HG02943 (cell line): ENCODE measurements around the gene AKAP7.
"Not testable (repeated sequence)": the region's sequence is repeated elsewhere in the genome, so short reads cannot be mapped to it uniquely, and the experiment has no call there.

ENCODE experiments used
- ATAC-seq: cut with Tn5 transposase; IDR thresholded peaks from one replicate; pipeline ENCODE4 v1.9.1; 2021; ENCODE audit warnings: mild to moderate bottlenecking, low read depth, moderate library complexity; ENCODE audit not compliant: unreplicated experiment

Gene AKAP7

DNA sequence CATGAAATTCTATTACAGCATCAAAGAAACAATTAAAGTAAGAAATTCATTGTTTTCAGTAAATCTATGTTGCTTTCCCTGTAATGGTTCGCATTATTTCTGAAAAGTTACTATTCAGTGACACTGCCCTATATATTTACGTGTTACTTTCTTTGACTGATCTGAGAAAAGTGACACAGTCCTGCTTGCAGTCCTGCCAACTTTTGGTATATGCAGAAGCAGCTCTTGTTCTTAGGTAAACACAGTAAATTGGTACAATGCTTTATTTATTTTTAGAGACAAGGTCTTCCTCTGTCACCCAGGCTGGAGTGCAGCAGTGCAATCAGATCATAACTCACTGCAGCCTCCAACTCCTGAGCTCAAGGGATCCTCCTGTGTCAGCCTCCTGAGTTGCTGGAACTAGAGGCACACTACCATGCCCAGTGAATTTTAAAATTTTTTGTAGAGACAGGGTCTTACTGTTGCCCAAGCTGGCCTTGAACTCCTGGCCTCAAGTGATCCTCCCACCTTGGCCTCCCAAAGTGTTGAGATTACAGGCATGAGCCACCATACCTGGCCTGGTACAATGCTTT is 151.3 kb downstream of the AKAP7 start:
- ATAC-seq: no peak

DNA sequence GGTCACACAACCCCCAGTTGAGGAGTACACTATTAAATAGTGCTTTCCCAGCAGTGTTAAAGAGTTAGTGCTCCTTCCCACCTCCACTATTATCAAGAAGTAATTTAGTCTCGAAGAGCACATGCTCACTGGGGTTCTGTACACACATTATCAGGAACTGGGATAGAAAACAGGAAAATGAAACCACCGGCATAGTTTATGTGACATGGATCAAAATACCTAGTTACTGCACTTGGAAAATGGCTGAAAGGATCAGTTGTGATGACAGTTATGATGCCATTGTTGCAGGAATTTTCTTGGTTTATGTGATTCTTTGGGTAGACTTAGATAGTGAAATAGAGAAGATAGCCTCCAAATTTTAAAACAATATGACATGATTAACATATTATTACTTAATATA is 152.9 kb downstream of the AKAP7 start:
- ATAC-seq: no peak

DNA sequence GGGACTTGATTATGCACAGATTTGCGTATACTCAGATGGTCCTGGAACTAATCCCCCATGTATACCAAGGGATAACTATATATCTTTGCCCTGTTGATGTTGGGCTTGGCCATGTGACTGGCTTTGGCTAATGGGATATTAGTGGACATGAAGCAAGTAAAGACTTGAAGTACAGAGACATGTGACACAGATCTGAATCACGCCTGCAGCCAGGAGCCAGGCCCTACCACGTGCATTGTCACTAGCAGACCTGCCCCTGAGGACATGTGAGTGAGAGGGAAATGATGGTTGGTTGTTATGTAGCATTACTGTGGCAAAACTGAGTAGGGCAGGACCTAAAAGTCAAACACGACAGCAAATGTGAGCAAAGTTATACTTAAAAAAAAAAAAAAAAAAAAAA is 155.7 kb downstream of the AKAP7 start:
- no peak for ATAC-seq

DNA sequence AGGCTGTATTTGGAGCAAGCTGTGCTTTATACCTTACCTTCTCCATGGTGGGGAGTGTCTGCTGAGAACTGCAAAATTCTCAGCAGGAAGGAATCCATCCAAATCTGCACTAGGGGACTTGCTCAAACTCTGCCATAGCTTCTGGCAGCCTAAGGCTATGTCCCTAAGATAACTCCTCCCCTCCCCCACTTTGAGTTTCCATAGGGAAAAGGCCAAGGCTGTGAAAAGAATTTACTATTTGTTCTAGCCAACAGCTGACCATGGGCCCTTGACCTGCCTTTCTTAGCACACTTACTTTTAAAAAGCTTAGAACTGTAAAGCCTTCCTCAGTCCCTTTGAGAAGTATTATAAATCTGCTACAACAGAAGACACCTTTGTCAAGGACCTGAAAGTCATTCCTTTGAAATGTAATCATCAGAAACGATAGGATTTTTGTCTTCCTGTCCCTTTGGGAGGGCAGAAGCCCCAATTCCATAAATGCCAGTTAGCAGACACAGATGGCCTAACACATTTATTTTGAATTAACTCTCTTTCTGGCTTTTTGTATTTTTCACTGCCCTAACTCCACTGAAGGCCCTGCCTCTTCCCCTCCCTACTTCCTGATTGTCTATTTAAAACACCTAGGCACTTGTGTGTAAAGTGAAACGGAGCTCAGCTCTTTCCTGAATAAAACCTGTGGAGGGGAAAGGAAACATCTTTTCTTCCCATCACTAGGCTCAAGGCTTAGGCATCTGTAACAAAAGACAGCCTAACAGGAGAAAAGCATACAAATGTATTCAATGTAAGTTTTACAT is 157.1 kb downstream of the AKAP7 start:
- ATAC-seq: no peak

DNA sequence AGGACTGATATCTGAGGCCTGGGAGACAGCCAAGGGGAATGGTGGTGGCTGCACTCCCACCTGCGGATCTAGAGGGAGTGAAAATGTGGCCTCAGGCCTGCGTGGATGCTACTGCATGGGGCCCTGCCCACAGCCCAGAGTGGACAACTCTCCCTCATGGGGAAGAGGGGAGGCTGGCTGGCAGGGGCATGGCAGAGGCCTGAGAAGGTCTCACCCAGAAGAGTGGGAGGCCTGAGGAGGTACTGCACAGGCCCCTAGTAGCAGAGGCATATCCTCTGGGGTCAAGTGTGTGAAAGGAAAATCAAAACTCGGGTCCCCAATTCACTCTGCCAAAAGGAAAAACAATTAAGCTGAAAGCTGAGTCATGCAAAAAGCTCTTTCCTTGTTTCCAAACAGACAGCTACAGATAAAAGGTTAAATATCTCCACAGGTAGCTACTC is 158.2 kb downstream of the AKAP7 start:
- no peak for ATAC-seq

DNA sequence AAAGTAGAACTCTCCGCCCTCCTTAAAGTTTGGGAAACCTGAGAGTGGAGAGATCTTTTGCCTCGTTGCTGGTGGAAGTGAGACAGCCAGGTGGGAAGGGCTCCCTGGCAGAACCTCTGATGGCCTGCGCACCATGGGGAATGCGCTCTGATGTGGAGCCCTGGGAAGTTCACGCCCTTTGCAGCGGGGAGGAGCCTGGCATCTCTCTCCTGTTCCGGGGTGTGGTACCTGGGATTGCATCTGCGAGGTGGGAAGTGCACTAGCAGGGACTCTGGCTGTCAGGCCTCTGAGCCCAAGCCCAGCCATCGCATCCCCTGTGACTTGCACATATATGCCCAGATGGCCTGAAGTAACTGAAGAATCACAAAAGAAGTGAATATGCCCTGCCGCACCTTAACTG is 159.8 kb downstream of the AKAP7 start:
- no peak for ATAC-seq

DNA sequence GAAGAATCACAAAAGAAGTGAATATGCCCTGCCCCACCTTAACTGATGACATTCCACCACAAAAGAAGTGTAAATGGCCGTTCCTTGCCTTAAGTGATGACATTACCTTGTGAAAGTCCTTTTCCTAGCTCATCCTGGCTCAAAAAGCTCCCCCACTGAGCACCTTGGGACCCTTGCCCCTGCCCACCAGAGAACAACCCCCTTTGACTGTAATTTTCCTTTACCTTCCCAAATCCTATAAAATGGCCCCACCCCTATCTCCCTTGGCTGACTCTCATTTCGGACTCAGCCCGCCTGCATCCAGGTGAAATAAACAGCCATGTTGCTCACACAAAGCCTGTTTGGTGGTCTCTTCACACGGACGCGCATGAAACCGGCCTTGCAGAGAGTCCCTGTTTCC is 165.6 kb downstream of the AKAP7 start:
- not testable (repeated sequence) for ATAC-seq

DNA sequence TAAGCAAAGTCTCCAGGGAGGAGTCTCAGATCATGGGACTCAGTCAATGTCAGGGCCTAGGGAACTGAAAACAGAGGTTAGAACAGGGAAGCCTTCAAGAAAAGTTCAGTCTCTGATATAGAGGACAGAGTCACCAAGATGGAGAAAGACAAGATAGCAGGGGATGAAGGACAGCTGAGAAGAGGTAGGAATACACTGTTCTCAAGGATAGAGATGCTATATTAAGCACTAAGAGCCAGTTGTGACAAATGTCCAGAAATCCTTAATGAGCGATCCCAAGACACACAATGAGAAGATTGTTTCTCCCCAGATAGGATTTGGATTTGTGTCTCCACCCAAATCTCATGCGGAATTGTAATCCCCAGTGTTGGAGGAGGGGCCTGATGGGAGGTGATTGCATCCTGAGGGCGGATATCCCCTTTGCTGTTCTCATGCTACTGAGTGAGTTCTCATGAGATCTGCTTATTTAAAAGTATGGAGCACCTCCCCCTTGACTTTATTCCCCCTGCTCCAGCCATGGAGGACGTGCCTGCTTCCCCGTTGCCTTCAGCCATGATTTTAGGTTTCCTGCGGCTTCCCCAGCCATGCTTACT is 168.2 kb downstream of the AKAP7 start:
- no peak for ATAC-seq

DNA sequence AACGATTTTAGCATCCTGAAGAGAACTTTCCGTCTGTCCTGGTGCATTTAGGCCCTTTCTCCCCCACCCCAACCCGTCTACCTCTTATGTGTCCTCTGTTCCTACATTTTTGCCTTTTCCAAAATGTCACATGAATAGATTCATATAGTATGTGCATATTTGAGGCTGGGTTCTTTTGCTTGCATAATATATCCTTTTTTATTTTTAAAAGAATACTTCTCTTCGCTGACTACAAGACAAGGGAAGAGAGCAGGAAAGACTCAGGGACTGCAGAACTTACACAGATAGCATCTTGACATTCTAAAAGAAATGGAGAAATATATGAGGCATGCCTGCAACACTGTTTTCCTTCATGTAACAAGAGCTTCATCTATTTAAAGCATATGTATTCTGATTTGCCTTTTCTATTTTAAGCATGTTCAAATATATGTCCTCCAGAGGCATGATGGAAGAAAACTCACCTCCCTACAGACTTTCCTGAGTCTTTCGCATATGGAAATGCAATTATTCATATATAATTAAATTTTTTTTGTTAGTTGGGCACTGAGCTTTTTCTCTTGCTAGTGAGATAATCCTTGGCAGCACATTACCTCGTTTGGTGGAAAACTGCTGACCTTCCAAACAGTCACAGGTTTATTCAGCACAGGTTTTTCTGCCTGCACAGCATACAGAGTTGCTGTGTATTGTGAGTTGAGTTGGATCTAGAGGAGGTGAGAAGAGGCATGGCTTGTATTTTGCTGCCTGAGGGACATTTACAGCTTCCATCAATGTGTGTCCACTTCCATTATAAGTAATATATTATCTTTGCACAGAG is 170.0 kb downstream of the AKAP7 start:
- ATAC-seq: no peak

DNA sequence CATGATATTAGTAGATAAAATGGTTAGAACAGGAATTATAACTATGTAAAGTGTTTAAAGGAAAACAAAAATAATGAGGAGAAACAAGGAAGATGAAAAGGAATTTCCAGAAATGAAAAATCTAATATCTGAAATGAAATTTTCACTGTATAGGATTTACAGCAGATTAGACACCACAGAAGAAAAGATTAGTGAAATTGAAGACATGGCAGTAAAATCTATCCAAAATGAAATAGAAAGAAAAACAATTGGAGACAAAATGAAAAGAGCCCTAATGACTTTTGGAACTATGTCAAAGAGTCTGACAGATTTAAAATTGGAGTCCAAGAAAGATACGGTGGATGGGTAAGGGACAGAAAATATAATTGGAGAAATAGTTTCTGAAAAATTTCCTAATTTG is 174.2 kb downstream of the AKAP7 start:
- no peak for ATAC-seq

DNA sequence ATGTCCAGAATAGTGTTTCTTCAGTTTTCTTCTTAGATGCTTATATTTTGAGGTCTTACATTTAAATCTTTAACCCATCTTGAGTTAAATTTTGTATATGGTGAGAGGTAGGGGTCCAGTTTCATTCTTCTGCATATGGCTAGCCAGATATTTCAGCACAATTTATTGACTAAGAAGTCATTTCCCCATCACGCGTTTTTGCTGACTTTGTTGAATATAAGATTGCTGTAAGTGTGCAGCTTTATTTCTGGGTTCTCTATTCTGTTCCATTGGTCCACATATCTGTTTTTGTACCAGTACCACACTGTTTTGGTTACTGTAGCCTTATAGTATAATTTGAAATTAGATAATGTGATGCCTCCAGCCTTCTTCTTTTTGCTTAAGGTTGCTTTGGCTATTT is 179.6 kb downstream of the AKAP7 start:
- no peak for ATAC-seq

DNA sequence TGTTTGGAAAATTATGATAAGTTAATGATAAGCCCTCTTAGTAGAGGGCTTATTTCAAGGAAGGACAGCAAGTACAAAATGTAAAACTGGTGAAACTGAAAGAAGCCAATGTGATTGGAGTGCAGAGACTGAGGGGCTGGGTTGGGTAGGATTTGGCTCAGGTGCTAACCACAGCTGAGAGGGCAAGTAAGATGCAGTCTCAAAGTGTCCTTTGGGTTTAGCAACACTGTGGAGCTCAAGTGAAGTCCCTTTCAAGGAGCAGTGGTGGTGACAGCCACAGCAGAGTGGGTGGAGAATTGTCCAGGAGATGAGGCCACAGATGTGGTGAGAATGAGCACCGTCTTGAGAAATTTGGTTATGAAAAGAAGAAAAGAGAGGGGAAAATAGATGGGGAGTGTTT is 181.4 kb downstream of the AKAP7 start:
- no peak for ATAC-seq

DNA sequence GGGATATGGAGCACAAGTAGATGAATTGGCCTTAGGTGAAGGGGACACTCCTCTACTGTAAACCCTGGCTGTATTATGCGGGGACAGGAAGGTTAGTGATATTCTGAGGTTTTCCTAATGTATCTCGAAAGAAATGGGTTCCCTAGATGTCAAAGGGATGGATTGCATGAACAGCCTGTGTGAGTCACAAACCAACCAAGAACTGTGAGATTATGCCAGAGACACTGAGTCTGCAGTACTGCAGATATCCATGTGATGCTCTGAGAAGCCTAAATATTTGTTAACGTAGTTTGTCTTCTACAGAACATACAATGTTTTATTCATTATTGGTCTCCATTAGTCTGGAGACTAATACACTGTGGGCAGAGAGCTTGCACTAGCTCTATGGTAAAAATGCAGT is 182.2 kb downstream of the AKAP7 start:
- ATAC-seq: no peak

DNA sequence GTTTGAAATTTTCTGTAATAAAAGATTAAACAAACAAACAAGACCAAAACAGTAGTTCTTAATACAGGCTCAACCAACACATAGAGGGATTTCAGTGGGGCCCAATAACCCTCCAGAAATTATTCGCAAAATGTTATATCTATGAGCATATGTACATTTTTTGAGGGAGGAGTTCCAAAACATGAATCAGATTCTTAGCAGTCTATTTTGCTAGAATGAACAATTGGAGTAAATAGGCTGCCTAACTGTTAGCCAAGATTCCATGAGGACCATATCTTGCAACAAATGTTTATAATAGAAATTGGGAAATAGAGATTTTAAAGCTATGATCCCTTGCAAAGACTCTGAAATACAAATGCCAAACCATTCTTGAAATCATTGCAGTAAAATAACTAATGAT is 186.3 kb downstream of the AKAP7 start:
- no peak for ATAC-seq

DNA sequence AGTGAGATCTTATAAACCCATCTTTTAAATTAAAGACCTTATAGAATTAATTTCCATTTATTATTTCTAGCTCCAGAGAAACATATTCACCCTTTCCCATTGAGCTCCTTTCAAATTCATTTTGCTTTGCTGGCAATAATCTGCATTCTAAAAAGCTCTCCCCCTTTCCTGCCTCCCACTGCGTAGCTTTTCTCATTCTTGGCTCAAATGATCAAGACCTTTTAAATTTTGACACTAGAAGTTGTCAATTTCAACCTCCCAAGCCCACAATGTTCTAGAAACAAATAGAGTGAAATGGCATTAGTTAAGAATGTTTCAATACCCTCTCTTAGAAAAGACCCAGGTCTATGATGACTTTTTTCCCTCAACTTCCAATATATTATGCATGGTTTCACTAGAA is 186.9 kb downstream of the AKAP7 start:
- ATAC-seq: no peak

DNA sequence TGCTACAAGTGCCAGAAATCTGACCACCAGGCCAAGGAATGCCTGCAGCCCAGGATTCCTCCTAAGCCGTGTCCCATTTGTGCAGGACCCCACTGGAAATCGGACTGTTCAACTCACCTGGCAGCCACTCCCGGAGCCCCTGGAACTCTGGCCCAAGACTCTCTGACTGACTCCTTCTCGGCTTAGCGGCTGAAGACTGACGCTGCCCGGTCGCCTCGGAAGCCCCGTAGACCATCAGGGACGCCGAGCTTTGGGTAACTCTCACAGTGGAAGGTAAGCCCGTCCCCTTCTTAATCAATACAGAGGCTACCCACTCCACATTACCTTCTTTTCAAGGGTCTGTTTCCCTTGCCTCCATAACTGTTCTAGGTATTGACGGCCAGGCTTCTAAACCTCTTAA is 190.4 kb downstream of the AKAP7 start:
- not testable (repeated sequence) for ATAC-seq

DNA sequence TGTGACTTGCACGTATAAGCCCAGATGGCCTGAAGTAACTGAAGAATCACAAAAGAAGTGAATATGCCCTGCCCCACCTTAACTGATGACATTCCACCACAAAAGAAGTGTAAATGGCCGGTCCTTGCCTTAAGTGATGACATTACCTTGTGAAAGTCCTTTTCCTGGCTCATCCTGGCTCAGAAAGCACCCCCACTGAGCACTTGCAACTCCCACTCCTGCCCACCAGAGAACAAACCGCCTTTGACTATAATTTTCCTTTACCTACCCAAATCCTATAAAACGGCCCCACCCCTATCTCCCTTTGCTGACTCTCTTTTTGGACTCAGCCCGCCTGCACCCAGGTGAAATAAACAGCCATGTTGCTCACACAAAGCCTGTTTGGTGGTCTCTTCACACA is 193.5 kb downstream of the AKAP7 start:
- not testable (repeated sequence) for ATAC-seq

DNA sequence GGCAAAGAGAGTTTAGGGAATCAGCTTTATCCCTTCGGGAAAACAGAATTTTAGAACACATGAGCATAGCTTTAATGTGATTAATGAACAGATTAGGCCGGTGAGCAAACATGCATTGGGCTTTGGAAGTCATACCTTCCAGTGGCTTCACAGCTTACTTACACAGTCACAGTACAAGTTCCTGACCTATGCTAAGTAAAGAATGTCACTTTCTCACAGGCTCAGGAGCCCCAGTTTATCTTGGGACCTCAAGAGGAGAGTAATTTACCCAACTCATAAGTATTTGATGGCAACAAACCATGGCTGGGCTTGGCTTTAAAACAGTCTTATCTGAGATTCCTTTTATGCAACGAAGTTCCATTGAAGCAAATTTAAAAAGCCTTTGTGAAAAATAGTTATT is 195.9 kb downstream of the AKAP7 start:
- ATAC-seq: no peak

DNA sequence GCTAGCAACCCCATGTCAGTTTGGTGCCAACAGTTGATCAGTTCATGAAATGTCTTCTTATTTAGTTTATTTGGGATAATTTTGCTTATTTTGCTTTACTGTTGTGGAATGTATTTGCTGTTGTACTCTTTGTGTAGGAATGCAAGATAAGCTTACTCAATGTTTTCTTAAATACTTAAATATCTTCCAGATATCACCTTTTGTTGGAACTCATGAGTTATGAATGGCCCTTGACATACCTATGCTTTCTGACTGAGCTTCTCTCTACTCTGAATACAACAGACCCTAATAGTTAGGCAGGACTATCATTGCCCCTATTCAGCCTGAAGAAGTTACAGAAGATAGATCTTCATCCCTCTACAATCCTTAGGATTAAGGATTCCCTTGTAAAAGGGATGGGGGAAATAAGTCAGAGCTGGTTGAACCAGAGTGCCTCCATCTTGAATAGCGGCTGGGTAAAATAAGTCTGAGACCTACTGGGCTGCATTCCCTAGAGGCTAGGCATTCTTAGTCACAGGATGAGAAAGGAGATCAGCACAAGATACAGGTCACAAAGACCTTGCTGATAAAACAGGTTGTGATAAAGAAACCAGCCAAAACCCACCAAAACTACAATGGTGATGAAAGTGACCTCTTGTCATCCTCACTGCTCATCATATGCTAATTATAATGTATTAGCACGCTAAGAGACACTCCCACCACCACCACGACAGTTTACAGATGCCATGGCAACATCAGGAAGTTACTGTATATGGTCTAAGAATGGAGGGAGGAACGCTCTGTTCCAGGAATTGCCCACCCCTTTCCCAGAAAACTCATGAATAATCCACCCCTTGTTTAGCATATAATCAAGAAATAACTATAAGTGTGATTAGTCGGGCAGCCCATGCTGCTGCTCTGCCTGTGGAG is 196.9 kb downstream of the AKAP7 start:
- no peak for ATAC-seq
